Limb (tissue), 2 donors: ENCODE data around the gene PCBP4.

Experiments
- DNase-seq, 2 donors: peaks; one replicate each; pipeline ENCODE4 v3.0.0-alpha.2; 2016; ENCODE audit errors: extremely low spot score in 2 of 2

PCBP4 gene

DNA sequence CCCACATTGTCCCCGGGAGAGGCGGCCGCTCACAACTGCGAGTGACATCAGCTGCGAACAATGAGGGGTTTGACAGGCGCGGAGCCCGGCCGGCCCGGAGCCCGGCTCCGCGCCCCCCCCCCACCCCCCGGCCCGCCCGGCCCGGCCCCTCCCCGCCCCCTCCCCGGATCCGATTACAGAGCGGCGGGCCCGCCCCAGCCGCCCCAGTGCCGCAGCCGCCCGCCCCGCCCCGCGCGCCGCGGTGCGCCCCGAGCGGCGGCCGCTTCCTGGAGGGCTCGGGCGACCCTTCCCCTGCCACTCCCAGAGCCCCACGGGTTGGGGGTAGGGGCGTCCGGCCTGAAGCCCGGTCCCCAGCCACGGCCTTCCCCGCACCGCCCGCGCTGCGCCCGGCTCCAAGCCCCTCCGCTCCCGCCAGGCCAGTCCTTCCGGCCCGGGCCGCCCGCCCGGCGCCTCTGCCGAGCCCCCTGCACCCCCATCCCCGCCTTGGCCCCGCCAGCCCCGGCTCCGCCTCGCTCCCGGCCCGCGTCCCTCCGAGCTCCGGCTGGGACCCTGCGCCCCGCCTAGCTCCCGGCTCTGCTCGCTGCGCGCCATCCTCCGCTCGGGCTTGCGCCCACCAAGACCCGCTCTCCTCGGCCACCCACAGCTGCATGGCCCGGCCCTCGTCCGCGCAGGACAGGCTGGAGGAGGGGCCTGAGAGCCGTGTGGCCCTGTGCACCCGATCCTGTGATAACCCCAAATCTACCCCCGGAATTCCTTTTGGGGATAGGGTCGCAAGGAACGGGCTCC lies at the start of gene PCBP4:
Gene PCBP4, minus strand, starts transcription at position 71 of the 786 bp plus-strand sequence. CDS start 6,214 bp downstream, outside the sequence.
- peak; percentile 36 to 84 for DNase-seq

DNA sequence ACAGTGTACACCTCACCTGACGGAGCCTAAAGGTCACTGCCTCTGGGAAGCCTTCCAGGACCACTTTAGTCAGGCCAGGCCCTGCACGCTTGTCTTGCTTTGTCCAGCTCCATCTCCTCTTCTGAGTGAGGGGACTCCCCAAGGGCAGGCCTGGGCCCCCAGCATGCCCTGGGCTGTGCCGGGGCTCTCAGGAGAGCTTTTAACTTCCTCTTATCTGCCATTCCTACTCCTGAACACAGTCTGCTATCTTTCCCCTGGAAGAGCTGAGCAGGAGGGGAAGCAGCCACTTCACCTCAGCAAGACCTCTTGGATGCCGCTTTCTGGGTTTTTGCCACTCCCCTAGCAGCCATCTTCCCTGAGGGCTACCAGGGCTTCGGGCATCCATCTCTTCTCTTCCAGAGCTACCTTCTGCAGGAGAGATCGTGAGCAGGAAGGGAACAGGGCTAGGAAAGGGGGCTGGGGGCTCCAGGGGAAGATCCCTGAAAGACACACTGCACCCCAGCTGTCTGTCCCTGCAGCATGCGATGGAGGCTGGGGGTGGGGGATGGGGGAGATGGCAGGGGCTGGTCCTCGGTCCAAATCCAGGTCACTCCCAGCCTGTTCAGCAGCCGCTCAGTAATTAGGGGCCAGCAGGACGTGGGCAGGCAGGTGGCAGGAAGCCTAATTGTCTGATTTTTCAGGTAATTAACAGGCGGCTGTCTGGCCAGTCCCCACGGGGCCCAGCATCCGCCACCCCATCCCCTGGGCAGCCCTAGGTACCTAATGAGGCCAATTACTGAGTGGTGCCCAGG lies 48.4 kb upstream of the PCBP4 start:
- DNase-seq: no peak

DNA sequence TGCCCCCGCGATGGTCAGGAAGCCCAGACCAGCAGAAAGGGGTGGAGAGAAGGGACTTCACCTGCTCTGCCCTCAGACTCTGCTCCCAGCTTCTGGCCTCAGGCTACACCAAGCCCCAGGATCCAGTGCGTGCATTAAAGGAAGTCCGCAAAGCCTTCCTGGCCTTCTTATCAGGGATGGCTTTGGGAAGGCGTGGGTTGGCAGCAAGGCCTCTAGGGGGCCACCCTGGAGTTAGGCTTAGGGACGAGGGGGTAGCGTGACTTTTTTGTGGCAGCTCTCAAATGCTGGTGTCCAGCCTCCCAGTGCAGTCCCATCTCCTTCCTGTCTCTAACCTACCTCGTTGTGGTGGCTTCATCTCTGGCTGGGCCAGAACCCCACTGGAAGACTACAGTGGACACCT lies 47.4 kb upstream of the PCBP4 start:
- DNase-seq: no peak

DNA sequence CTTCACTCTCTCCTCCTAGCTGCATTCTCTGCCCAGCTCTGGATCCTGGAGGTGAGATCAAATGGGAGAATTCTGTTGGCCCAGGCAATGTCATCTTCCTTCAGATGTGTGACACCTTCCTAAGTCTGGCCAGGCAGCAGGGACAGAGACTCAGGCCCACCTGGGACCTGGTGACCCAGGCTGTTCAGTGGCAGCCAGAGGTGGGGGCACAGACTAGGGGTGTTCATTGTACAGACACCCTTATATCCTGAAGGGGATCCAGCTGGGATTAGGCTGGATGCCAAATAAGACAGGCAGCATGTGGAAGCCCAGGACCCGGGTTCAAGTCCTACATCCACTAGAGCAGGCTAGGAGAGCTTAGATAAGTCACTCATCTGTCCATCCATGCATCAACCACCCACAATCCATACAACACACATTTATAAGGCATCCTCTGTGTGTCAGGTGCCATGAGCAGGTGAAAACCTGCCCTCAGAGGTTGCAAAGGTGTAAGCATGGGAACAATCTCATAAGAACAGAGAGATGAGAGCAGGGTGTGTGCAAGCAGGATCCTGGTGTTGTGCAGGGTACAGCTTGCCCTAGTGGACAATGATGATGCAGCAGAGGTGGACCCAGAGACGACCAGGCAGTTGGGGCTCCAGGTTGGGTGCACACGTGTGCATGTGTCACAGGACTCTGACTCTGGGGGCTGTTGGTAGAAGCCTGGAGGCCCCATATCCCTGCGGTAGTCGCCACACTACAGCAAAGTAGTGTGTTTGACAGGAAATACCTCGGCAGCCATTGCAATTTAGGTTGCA lies 46.7 kb upstream of the PCBP4 start:
- no peak for DNase-seq

DNA sequence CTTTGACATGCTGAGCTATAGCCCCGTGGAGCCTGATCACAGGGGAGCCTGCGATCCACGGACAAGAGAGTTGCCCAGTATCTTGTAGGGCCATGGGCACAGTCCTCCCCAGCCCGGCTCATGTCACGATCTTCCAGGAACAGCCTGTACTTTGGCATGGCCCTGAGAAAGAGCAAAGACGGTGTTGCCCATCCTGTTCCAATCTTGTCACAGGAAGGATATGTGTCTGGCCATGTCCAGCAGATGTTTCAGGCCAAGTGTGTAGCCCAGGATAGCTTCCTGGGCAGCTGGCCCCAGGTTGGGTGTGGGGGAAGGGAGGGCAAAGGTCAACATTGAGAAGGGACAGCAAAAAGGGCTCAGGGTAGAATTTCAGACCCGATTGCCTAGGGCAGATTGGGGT lies 45.4 kb upstream of the PCBP4 start:
- DNase-seq: no peak

DNA sequence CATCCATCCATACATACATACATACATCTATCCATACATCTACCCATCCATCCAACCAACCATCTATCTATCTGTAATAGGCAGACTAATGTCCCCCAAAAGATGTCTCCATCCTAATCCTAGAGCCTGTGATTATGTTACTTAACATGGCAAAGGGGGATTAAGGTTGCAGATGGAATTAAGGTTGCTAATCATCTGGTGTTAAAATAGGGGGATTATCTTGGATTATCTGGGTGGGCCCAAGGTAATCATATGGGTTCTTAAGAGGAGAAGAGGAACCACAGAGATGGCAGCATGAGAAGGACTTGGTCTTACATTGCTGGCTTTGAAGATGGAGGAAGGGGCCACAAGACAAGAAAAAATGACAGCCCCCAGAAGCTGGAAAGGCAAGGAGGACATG lies 43.2 kb upstream of the PCBP4 start:
- no peak for DNase-seq

DNA sequence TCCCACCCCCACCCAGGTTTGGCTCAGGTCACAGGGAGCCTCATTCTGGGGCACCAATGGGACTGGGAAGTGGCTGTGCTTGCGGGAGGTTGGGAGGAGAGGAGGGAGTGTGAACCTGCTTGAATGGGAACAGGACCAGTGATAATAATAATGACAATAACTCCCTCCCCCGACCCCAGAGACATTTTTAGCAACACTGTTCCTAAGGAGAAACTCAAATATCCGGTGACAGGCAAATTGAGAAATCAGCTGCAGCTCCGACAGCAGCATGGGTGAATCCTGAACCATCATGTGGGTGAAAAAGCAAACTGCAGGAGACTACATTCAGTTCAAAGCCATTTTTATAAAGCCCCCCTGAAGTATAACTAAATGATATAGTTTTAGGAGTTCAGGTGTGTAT lies 40.0 kb upstream of the PCBP4 start:
- no peak for DNase-seq

DNA sequence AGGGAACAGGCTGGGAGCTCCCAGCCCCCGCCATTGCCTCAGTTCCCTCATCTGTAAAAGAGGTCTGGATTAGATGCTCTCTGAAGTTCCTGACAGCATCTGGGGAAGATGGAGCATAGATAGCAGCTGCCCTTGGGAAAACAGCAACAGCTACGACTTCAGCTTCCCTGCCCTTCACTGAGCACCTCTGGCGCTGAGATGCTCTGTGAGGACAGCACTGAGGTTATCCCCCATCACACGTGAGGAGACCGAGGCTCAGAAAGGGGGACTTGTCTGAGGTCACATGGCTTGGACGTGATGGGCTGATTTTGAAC lies 39.5 kb upstream of the PCBP4 start:
- no peak for DNase-seq

DNA sequence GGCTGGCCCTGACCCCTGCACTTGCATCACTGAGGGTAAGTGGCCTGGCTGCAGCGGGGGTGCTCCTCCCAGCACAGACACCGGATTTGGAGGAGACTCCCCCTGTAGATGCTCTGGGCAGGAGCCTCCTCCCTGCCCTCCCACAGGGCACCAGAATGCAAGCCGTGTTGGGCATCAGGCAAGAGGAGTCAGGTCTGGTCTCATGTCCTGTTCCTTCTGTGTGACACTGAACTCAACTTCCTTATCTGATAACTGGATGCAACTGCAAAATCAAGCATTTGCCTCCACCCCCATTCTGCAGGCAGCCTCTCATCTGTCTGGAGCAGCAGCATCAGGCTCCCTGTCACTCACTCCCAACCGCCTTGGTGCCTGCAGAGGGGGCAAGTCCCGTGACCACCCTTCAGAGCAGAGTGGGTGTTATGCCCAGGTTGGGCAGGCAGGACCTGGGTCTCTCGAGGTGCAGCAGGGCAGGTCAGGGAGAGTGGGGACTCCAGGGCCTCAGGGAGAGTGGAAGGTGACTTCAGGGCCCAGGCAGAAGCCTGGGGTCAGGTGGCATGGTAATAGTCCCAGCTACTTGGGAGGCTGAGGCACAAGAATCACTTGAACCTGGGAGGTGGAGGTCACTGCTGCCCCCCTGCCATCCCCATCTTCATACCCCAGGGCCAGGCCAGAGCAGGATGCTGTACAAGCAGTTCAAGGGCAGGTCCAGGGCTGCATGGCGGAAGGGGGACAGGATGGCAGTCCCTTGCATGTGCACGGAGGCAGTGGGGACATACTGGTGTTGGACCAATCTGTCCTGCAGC lies 39.0 kb upstream of the PCBP4 start:
- DNase-seq: no peak

DNA sequence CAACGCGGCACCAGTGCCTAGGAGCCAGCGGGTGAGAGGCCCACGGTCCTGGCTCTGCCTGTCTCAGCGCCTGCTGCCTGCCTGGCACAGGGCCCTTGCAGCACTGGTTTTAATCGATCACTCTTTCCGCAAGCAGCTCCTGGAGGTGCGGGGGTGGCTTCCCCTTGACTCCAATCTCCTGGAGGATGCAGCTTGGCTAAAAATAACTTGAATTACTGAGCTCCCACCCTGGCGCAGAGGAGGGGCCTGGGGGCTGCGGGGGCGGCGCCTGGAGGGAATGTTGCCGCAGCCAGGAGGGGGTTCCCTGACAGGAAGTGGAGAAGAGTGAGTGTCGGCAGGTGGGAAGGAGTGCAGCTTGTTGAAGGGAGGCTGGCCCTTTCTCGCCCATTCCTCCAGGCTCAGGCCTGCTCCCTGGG lies 38.3 kb upstream of the PCBP4 start:
- DNase-seq: peak; percentile 55 to 76

DNA sequence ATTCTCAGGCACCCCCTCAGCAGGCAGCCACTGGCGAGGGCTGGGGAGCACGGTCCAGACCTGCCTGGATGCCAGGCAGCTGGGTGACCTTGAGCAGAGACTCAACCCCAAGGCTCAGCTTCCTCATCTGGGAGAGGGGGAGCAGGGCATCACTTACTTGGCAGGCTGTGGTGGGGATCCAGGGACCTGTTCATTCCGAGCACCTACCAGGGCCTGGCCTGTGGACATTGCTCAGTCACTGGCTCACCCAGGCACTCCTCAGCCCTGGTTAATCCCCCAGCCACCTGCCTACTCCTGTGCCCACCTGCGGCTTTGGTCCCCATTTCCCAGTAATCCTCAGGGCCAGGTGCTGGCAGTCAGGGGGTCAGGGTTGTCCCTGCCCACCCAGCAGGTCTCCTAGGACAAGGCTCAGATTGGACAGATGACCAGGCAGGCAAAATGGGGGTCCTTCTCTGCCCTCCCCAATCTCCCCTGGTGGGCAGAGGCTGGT lies 37.7 kb upstream of the PCBP4 start:
- DNase-seq: no peak

DNA sequence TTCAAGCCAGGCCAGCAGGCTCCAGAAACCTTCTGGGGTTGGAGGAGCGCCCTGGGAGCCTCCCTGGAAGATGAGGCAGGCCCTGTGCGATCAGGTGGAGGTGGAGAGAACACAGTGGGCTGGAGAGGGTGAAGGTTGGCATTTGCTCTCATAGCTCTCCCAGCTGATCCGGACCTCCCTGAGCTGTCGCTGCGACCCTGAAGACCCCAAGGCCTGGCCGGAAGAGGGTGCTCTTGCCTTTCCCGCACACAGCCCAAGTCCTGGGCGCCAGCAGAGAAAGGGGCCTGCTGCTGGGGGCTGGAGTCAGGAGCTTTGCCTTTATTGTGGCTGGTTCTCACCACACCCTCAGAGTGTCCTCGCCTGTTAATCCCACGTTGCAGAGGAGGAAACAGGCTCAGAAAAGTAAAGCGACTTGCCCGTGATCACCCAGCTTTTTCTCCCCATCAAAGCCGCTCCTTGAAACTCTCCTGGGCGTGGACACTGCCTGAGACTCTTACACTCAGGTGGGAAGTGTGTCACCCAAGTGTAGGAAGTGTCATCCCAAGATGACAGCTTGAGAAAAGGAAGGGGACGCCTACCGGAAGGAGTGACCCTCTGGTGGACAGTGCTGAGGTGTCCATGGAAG lies 37.0 kb upstream of the PCBP4 start:
- DNase-seq: peak; percentile 81 to 84

DNA sequence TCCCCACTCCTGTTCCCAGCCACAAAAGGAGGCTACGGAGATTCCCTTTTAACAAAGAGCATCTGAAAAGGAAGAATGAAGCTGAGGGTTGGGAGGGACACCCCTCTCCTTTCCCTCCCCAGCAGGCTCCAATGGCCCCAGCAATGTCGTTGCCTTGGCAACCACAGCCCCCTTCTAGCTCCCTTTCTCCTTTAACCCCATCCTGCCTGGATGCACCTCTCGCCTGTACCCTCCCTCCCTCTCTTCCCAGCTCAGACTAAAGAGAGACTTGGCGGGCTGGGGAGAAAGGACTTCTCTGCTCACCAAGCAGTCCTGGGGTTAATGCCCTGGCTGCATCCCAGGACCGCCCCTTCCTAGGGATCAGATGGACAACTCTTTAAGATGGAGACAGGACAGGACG lies 35.5 kb upstream of the PCBP4 start:
- peak in 1 of 2 donors; percentile 46 for DNase-seq

DNA sequence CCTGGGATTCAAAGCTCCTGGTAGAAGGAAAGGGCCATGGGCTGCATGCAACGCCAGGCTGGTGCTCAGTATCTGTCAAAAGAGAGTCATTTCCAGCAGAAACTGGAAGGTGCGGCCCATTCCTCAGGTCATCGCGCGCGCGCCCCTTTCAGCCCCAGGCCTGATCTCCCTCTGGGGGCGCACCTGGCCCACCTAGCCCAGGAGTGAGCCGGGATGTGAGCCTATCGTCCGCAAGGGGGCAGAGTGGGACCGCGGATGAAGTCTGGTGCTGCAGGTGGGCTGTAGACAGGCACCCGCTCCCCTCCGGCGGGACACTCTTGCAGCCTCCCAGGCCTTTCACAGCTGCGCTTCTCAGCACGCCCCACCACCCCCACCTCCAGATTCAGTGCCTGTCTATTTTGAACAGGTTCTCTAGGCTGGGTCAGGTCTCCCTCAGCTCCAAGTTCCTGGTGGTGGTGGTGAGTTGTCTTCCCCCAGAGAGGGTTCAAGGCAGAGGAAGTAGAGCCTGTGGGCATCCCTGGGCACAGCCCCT lies 34.3 kb upstream of the PCBP4 start:
- peak; percentile 75 to 92 for DNase-seq

DNA sequence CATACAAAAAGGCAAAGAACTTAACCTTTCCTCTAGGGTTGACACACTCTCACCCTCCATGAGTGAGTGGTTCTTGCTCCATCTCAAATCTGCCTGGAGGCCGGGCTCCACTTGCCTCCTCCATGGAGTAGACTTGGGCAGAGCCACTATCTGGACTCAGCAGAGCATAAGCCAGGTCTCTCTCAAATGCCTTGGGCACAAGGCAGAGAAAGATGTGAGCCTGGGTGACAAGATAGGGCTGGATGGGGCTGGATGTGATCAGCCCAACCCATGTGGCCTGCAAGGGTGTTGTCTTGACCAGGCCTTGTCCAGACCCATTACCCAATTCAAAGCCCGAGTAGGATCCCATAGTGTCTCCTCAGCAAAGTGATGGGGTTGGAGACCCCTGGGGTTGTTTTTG lies 32.6 kb upstream of the PCBP4 start:
- DNase-seq: no peak

DNA sequence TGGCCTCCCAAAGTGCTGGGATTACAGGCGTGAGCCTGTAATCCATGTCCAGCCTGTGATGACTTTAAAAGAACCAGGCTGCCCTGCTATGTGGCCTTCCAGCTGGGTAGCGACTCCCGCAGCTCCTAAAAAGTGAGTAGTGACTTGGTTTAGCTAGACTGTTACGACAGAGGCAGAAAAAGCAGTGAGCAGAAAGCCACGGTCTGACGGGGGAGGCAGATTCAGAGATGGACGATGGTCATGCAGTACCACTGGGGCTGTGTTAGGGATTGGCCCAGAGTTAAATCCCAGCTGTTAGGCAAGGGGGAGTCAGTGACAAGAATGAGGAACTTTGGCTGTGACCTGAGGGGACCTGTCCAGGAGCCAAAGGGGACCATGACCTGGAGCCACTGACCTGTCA lies 31.5 kb upstream of the PCBP4 start:
- DNase-seq: no peak

DNA sequence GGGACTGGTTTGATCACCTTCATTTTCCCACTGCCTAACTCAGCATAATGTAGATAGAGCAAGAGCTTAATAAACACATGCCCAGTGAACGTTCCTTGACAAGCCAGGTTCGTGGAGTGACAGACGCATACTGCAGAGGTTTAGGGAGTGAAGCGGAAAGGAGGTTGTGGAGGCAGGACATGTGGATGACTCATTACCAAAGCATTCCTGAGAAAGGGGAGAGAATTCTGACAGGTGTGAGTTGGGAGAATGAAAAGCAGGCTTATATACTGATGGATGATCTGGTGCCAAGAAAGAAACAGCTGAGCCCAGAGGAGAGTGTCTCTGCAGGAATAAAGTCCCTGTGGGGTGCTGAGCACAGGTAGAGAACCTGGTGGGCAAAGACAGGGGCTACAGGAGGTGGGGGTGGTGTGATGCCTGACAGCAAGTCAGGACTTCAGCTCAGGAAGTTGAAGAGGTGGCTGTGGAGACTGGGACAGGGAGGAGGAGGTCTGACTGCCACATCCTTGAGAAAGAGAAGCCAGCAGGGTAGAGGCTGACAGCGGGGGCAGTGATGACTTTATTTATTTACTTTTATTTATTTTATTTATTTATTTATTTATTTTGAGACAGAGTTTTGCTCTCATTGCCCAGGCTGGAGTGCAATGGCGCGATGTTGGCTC lies 30.8 kb upstream of the PCBP4 start:
- DNase-seq: no peak

DNA sequence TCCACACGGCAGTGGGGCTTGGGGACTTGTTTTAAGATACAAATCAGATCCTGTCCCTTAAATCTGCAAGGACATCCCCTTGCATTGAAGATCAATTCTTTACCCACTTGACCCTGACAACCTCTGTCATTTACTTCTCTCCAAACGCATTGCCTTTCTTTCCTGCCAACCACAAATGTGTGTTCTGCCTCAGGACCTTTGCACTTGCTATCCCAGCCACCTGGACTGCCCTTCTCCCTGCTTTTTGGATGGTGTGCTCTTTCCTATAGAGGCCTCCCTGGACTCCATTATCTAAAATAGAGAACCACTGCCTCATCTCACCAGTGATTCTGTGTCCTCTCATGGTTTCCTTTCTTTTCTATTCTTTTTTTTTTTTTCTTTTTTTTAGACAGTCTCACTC lies 29.9 kb upstream of the PCBP4 start:
- no peak for DNase-seq

DNA sequence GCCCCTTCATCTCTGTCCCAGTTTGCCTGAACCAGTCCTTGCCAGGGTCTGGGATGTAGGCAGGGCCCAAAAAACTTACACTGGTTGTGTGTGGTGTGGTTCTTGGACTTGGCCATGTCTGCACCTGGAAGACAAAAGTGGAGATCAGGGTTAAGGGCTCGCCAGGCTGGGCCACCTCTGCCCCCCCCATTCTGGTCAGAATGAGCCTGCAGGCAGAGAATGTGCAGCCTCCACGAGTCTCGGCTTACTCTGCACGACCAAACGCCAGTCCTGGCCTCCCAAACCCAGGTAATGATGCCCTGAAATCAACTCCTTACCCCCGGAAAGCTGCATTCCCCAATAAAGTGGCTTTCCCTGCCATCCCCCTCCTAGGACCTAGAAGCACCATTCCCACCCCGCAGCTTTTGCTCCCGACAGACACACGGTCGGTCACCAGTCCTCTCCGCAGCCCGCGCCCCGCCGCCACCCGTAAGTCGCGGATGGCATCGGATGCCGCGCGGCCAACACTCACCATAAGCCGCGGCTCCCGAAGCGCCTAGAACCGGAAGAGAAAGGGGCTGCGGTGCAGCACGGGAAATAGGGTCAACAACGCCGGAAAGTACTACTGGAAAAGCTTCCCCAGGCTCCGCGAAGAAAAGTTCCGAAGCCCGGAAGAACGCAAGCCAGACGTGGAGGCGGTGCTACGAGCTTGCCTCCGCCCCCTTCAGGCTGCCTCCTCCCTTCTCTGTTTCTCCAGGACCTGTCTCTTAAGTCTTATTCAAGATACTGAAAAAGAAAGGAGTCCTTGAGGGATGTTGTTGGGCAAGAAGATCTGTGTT lies 28.3 kb upstream of the PCBP4 start, which contains the start of gene RPL29:
Gene RPL29, minus strand, starts transcription at position 550 of the 818 bp plus-strand sequence. Its CDS starts 434 bp downstream, at position 116.
- peak; percentile 95 for DNase-seq
